ENCODE data around the gene CLCA2.

The CLCA2 gene

DNA sequence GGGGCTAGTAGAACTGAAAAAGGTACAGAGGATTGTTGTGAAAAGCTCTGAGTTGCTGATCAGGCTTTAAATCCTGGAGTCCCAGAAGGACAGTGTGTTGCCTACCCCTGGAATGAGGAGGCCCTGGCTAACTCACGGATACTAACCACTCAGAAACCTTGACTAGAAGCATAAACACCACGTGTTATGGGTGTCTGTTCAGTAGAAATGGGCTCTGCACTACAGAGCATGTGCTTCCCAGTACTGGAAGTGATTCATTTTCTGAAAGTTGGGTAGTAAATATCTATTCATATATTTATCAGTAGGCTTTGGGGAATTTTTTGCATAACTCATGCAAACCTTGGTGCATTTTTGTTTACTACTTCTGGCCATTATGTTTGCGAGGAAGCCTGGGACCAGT lies 29.7 kb downstream of the CLCA2 start:
- no peak for DNase-seq (ENCODE audit: low read depth)
- no peak overlapping the region for H3K4me3 ChIP-seq (ENCODE audit: control insufficient read depth, low read depth, low read length)
- TF ChIP-seq CTCF (IDR thresholded peaks at IDR 0.05; ENCODE audit: control insufficient read depth, insufficient read depth, low read depth, low read length, missing control alignments) = no peak

DNA sequence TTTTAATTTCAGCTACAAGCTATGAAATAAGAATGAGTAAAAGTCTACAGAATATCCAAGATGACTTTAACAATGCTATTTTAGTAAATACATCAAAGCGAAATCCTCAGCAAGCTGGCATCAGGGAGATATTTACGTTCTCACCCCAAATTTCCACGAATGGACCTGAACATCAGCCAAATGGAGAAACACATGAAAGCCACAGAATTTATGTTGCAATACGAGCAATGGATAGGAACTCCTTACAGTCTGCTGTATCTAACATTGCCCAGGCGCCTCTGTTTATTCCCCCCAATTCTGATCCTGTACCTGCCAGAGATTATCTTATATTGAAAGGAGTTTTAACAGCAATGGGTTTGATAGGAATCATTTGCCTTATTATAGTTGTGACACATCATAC lies 31.1 kb downstream of the CLCA2 start:
- no peak overlapping the region for H3K4me3 ChIP-seq (ENCODE audit: control insufficient read depth, low read depth, low read length)
- TF ChIP-seq CTCF (IDR thresholded peaks at IDR 0.05; ENCODE audit: control insufficient read depth, insufficient read depth, low read depth, low read length, missing control alignments) = no peak
- no peak for DNase-seq (ENCODE audit: low read depth)

DNA sequence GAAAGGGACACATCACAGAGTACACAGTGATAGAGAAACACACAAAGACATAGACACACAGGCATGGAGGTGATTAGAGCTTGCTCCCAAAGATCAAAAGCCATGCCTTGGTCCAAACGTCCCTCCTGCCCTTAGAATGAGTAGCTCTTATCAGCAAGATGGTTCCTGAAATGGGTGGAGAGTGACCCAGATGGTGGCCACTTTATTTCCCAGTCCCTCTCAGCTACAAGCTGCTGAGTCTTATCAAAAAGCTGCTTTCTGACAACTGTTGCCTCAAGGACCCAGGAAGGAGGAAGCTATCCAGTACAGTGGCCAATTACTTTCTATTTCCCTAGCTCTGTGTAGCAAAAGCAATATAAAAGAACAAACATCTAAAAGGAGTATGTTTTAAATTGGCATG lies 37.0 kb downstream of the CLCA2 start:
- no peak overlapping the region for H3K4me3 ChIP-seq (ENCODE audit: control insufficient read depth, low read depth, low read length)
- no peak for DNase-seq (ENCODE audit: low read depth)
- TF ChIP-seq CTCF (IDR thresholded peaks at IDR 0.05; ENCODE audit: control insufficient read depth, insufficient read depth, low read depth, low read length, missing control alignments) = no peak

- no peak for DNase-seq (ENCODE audit: low read depth)
Observed at GRCh38 chr1:86461482-86461881, 37.5 kb downstream of the CLCA2 start.

DNA sequence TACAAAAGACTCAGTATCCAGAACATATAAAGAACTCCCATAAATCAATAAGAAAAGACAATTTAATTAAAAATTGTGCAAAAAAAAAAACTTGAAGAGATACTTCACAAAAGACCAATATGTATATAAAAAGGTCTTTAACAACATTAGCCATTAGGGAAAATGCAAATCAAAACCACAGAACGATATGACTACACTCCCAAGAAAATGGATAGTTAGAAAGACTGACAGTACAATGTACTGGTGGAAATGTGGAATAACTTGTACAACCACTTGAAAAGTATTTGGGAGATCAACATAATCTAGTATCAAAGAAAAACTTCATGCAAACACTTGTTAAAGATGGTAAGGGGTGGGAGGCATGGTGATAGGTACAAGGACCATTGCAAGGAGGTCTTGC lies 40.8 kb downstream of the CLCA2 start:
- DNase-seq (ENCODE audit: low read depth) = no peak
- TF ChIP-seq CTCF (IDR thresholded peaks at IDR 0.05; ENCODE audit: control insufficient read depth, insufficient read depth, low read depth, low read length, missing control alignments) = no peak
- no peak overlapping the region for H3K4me3 ChIP-seq (ENCODE audit: control insufficient read depth, low read depth, low read length)

More at GRCh38 chr1:86461482-86461881, 37.5 kb downstream of the CLCA2 start:
- no peak for TF ChIP-seq CTCF (IDR thresholded peaks at IDR 0.05; ENCODE audit: control insufficient read depth, insufficient read depth, low read depth, low read length, missing control alignments)
- H3K4me3 ChIP-seq (ENCODE audit: control insufficient read depth, low read depth, low read length) = no peak overlapping the region

DNA sequence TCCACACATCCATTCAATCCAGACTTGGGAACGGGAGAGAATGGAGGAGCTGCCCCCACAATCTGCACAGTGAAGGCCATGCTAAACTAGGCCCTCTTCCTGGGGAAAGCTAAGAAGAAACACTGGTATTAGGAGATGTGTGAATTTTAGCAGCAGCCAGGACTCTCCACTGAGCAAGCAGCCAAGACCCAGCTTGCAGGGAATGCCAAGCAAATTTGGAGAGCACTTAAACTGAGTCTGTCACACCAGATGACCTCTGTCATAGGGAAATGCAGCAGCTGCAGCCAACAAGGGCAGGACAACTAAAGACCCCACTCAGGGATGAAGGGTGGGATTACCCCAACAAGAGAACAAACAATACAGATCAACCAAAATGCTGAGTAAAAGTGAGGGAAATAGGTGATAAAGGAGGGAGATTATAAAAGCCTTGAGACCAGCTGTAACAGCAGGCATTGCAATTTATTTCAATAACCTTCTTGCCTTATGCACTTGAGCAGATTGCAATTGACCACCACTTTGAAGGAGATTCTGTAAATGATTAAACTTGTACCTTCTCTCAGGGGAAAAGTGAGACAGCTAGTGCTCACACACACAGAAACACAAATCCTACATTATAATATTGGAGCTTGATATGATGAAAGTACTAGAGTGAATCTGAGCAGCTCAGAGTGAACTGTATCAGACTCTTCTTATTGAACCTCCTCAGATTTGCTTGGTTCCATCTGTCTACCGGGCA lies 42.3 kb downstream of the CLCA2 start:
- DNase-seq (ENCODE audit: low read depth) = no peak
- no peak for TF ChIP-seq CTCF (IDR thresholded peaks at IDR 0.05; ENCODE audit: control insufficient read depth, insufficient read depth, low read depth, low read length, missing control alignments)

More for the DNA sequence above, 42.3 kb downstream of the CLCA2 start:
- no peak overlapping the region for H3K4me3 ChIP-seq (ENCODE audit: control insufficient read depth, low read depth, low read length)
